Measurements from ENCODE around the gene CPNE2.
"Not testable (repeated sequence)": the region's sequence is repeated elsewhere in the genome, so short reads cannot be mapped to it uniquely, and the experiment has no call there.

The CPNE2 gene

DNA sequence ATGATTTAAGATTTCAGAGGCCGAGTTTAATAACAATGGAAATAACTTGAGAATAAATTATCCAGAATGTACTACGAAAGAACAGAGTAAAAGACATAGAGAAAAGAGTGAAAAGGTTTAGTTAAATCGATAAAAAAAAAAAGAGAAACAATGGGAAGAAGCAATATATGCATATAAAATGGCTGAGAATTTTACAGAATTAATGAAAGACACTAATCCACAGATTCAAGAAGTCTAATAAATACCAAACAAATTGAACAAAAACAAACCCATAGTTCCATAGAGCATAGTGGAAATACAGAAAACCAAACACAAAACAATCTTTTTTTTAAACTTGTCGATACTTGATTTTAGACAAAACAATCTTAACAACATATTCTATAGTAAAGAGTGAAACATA is 91.7 kb downstream of the CPNE2 start:
- Histone ChIP-seq H3K9ac (ENCODE audit: low read depth, low read length) (no peak overlapping the region), H3K36me3 (ENCODE audit: insufficient read depth, low read length) (no peaks in the 10 kb centered on the region), H3K4me1 (ENCODE audit: insufficient read depth, low read length) (peaks cover 19% of the 10 kb centered on the region), H3K9me3 (ENCODE audit: control insufficient read depth, insufficient read depth, low read length) (no peaks in the 10 kb centered on the region)

GRCh38 chr16:57184887-57185445 is 92.6 kb downstream of the CPNE2 start:
- Histone ChIP-seq H3K36me3 (ENCODE audit: insufficient read depth, low read length) (no peaks in the 10 kb centered on the region), H3K4me1 (ENCODE audit: insufficient read depth, low read length) (peaks cover 11% of the 10 kb centered on the region), H3K9ac (ENCODE audit: low read depth, low read length) (peak overlapping the region; percentile 87)

GRCh38 chr16:57185446-57185944 is 93.1 kb downstream of the CPNE2 start:
- Histone ChIP-seq H3K9ac (ENCODE audit: low read depth, low read length) (peak overlapping the region; percentile 87), H3K9me3 (ENCODE audit: control insufficient read depth, insufficient read depth, low read length) (no peaks in the 10 kb centered on the region), H3K4me1 (ENCODE audit: insufficient read depth, low read length) (peaks cover 11% of the 10 kb centered on the region), H3K36me3 (ENCODE audit: insufficient read depth, low read length) (no peaks in the 10 kb centered on the region)

More at GRCh38 chr16:57184887-57185445, 92.6 kb downstream of the CPNE2 start:
- no peaks in the 10 kb centered on the region for H3K9me3 ChIP-seq (ENCODE audit: control insufficient read depth, insufficient read depth, low read length)

DNA sequence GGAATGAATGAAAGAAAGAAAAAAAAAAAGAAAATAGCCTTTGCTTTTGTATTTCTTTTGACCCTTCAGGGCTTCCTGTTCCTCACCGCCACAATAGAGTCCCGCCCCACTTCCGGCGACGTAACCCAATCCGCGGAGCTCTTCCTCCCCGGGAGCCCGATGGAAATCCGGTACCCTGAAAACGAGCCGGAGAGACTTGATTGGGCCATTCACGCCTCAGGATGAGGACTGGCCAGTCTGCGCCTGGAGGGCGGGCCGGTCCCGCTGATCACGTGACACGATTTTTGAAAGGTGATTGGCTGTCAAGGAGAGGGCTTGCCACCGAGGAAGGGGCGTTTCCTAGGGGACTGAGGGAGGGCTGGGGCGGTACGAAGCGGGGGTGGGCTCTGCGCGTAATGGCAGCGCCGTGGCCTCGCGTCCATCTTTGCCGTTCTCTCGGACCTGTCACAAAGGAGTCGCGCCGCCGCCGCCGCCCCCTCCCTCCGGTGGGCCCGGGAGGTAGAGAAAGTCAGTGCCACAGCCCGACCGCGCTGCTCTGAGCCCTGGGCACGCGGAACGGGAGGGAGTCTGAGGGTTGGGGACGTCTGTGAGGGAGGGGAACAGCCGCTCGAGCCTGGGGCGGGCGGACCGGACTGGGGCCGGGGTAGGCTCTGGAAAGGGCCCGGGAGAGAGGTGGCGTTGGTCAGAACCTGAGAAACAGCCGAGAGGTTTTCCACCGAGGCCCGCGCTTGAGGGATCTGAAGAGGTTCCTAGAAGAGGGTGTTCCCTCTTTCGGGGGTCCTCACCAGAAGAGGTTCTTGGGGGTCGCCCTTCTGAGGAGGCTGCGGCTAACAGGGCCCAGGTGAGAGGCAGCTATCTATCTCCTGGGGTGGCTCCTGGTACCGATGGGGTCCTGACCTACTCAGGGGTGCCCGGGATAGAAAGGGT is 93.8 kb downstream of the CPNE2 start, which contains the start of the genes PSME3IP1 and RSPRY1:
TSS of gene PSME3IP1 (minus strand) at position 95 of the 927 bp plus-strand sequence. CDS start 12,185 bp downstream, outside the sequence.
TSS of gene RSPRY1 (plus strand) at position 385 of the 927 bp plus-strand sequence. CDS start 18,330 bp downstream, outside the sequence.
- peak within 1 kb of the TSS; percentile 93 for H3K9ac ChIP-seq (ENCODE audit: low read depth, low read length)
- H3K36me3 ChIP-seq (ENCODE audit: insufficient read depth, low read length), result no peaks in the 10 kb centered on the region
- H3K9me3 ChIP-seq (ENCODE audit: control insufficient read depth, insufficient read depth, low read length), result no peaks in the 10 kb centered on the region
- peaks cover 11% of the 10 kb centered on the region for H3K4me1 ChIP-seq (ENCODE audit: insufficient read depth, low read length)

DNA sequence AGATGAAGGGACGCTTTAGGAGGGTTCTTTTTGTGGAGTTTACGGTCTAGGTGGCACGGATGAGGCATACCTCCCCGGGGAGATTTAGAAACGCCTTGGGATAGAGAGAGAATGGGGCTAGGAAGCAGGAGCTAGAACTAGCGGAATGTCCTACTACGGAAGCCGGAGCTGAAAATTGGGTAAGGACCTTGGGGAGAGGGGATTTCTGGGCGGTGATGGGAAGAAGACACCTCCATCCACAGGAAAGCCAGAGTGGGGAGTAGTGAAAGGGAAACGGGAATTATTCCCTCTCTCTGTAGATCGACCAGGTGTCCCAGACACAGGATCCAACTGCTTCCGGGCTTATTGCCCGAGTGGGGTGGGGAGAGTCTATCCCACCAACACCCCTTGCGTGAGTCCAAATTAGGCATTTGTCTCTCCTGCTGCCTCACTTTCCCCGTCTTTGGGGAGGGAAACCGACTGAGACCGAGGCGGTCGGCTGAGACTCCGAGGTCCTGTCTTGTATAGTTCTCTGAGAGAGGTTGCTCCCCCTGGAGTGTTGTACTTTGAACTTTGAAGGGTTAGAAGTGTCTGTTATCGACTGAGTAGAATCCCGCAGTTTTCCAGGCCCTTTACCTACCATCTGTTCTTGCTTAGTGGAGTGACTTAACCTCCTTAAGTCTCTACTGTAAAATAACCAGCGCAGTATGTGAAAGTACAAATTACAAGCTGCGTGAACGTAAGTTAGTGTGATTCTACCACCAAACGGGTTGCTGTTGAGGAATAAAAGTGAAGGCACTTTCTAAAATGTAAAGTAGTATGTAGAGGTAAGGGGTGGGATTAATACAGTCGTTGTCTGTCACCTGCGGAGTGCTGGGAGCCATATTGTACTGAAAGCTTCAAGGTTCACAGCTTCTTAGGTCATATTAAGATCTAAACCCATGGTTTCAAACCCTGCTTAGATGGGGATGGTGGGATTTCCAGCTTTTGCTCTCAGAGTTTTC is 94.8 kb downstream of the CPNE2 start:
- Histone ChIP-seq H3K4me1 (ENCODE audit: insufficient read depth, low read length) (peaks cover 1% of the 10 kb centered on the region), H3K9me3 (ENCODE audit: control insufficient read depth, insufficient read depth, low read length) (no peaks in the 10 kb centered on the region), H3K9ac (ENCODE audit: low read depth, low read length) (peak overlapping the region; percentile 93), H3K36me3 (ENCODE audit: insufficient read depth, low read length) (no peaks in the 10 kb centered on the region)

DNA sequence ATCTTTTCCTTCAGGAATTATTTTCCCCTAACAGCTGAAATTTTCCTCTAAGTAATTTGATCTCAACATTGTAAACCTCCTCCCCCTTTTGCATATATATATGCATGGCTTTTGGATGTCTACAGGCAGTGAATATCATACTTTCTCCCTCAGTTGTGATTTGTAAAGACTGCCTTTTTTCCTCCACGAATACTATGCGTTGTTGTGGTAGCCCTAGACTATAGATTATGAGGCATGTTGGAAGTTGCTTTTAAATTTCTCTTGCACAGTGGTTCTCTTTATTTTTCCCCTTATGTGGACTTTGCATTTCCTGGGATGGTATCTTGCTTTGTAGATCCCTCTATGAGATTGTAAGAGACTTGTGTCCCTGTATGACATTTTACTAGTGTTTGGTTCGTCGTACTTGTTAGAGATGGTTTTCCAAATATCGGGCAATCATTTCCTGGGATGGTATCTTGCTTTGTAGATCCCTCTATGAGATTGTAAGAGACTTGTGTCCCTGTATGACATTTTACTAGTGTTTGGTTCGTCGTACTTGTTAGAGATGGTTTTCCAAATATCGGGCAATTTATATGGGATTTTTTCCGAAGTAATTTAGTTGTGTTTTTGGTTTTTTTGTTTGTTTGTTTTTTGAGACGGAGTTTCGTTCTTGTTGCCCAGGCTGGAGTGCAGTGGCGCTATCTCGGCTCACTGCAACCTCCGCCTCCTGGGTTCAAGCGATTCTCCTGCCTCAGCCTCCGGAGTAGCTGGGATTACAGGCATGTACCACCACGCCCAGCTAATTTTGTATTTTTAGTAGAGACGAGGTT is 95.7 kb downstream of the CPNE2 start:
- not testable (repeated sequence) for H3K4me1 ChIP-seq (ENCODE audit: insufficient read depth, low read length); H3K9me3 ChIP-seq (ENCODE audit: control insufficient read depth, insufficient read depth, low read length); H3K36me3 ChIP-seq (ENCODE audit: insufficient read depth, low read length)
- H3K9ac ChIP-seq (ENCODE audit: low read depth, low read length), result peak overlapping the region; percentile 93

DNA sequence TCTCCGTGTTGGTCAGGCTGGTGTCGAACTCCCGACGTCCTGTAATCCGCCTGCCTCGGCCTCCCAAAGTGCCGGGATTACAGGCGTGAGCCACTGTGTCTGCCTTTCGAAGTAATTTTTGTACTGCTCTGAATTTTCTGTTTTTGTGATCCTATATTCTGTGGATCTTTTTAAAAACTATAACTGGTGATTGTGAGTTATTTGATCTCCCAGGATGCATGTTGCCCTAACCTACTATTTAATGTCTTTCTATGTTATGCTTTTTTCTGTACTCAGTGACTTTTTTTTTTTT is 96.3 kb downstream of the CPNE2 start:
- H3K9me3 ChIP-seq (ENCODE audit: control insufficient read depth, insufficient read depth, low read length), result no peaks in the 10 kb centered on the region
- no peaks in the 10 kb centered on the region for H3K4me1 ChIP-seq (ENCODE audit: insufficient read depth, low read length)
- H3K9ac ChIP-seq (ENCODE audit: low read depth, low read length), result no peak overlapping the region
- H3K36me3 ChIP-seq (ENCODE audit: insufficient read depth, low read length), result no peaks in the 10 kb centered on the region

GRCh38 chr16:57189527-57189926 is 97.1 kb downstream of the CPNE2 start:
- not testable (repeated sequence) for H3K36me3 ChIP-seq (ENCODE audit: insufficient read depth, low read length); H3K4me1 ChIP-seq (ENCODE audit: insufficient read depth, low read length); H3K9ac ChIP-seq (ENCODE audit: low read depth, low read length); H3K9me3 ChIP-seq (ENCODE audit: control insufficient read depth, insufficient read depth, low read length)

- H3K9ac ChIP-seq (ENCODE audit: low read depth, low read length), result no peak overlapping the region
- no peaks in the 10 kb centered on the region for H3K9me3 ChIP-seq (ENCODE audit: control insufficient read depth, insufficient read depth, low read length)
- no peaks in the 10 kb centered on the region for H3K36me3 ChIP-seq (ENCODE audit: insufficient read depth, low read length)
- H3K4me1 ChIP-seq (ENCODE audit: insufficient read depth, low read length), result no peaks in the 10 kb centered on the region
Measured at GRCh38 chr16:57190136-57190535, 97.8 kb downstream of the CPNE2 start.

DNA sequence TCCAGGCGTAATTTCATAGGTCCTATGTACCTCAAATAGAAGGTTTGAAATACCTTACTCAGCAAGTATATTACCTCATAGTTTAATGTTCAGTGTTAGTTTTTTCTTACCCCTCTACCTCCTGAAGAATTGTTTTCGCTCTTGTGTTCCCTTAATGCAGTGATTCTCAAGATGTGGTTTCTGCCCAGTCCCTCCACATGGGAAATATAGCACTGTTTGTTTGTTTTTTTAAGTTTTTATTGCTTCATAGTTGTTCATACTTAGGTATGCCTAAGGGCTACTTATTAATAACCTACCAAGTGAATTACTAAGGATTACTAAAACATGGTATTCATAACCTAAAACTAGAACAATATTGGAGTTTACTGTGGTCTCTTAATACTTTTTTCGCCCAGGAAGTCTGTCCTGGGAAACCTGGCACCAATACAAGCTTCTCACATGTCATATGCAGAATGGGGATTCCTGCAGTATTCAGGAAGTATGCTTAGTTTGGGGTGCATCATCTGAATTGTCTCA is 98.7 kb downstream of the CPNE2 start:
- H3K4me1 ChIP-seq (ENCODE audit: insufficient read depth, low read length), result peaks cover 1% of the 10 kb centered on the region; the same call in 1 of the 2 replicates

DNA sequence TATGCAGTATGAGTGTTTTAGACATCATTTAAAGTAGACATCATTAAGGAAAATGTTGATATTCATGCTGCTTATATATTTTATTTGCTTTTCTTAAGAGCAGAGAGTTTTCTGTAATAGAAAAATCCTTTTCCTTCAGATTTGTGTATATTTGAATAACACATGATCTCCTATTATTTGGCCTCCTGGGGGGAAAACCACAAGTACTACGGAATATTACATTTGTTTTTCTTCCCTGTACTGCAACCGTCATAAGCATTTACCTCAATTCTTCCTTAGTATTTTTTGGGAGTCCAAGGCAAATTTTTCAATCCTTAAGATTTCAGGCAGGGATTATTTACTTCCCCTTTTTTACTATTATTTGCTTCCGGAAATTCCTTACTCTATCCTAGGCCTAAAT is 99.8 kb downstream of the CPNE2 start:
- Histone ChIP-seq H3K9me3 (ENCODE audit: control insufficient read depth, insufficient read depth, low read length) (no peaks in the 10 kb centered on the region), H3K36me3 (ENCODE audit: insufficient read depth, low read length) (no peaks in the 10 kb centered on the region), H3K9ac (ENCODE audit: low read depth, low read length) (no peak overlapping the region), H3K4me1 (ENCODE audit: insufficient read depth, low read length) (peaks cover 4% of the 10 kb centered on the region; the same call in 1 of the 2 replicates)

More for the DNA sequence above, 98.7 kb downstream of the CPNE2 start:
- no peaks in the 10 kb centered on the region for H3K9me3 ChIP-seq (ENCODE audit: control insufficient read depth, insufficient read depth, low read length)
- H3K36me3 ChIP-seq (ENCODE audit: insufficient read depth, low read length), result no peaks in the 10 kb centered on the region
- no peak overlapping the region for H3K9ac ChIP-seq (ENCODE audit: low read depth, low read length)

- no peaks in the 10 kb centered on the region for H3K36me3 ChIP-seq (ENCODE audit: insufficient read depth, low read length)
- no peak overlapping the region for H3K9ac ChIP-seq (ENCODE audit: low read depth, low read length)
- H3K9me3 ChIP-seq (ENCODE audit: control insufficient read depth, insufficient read depth, low read length), result no peaks in the 10 kb centered on the region
- H3K4me1 ChIP-seq (ENCODE audit: insufficient read depth, low read length), result peaks cover 4% of the 10 kb centered on the region; the same call in 1 of the 2 replicates
Measured at GRCh38 chr16:57192720-57193486, 100.5 kb downstream of the CPNE2 start.

All from ES-I3 (cell line).